CD1c-positive myeloid dendritic cell (primary cell): Measurements from ENCODE around the gene FAM118B.
"Not testable (repeated sequence)": the region's sequence is repeated elsewhere in the genome, so short reads cannot be mapped to it uniquely, and the experiment has no call there.

Source experiments
- DNase-seq: peaks from one replicate; pipeline ENCODE4 v3.0.0-alpha.2; 2016; ENCODE audit errors: extremely low spot score

FAM118B gene

GRCh38 chr11:126217491-126217890 is 5.9 kb downstream of the FAM118B start:
- DNase-seq, result no peak

- DNase-seq, result no peak
These were observed 8.0 kb downstream of the FAM118B start for GRCh38 chr11:126219547-126219946.

DNA sequence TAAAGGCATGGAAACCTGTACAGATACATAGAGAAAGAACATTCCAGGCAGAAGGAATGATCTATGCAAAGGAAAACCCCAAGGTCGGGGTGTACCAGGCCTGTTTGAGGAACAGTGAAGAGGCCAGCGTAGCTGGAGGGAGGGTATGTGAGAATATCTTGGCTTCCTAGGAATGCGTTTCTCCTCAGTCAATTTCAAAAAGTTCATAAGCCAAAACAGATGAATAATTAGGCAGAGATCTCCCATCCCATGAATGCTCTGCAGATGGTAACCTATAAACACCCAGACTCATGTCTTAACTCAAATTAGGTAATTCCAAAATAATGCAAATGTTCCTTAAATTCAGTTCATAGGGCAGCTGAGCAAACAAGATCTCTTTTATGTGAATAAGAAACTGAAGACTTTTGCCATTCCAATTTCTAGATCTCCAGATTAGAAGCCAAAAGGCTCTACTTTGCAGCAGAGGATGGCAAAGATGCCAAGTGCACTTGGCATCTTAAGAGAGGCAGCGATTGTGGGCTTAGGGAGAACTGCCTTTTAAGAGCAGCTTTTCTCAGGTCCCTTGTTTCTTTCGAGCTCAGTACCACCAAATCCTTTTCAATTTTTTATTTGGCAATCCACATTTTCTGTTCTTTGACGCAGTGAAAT is 13.2 kb downstream of the FAM118B start:
- no peak for DNase-seq

DNA sequence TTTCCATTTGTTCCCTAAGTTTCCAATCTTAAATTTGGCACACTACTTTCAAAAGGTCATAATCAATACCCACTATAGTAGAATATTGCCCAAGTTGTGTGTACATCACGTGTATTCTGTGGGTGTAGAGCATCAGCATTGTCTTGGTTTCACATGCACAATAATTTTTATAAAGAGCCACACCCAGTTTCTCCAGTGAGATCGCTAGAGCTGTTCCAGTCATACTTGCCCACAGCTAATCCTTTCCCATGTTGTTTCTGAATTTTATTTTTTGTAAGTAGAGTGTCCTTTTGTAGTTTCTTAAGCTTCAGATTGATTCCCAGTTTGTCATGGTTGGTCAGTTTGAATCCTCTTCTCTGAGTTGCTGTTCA is 13.7 kb downstream of the FAM118B start:
- DNase-seq, result no peak

- DNase-seq, result no peak
These were observed 14.9 kb downstream of the FAM118B start for GRCh38 chr11:126226334-126227084.

DNA sequence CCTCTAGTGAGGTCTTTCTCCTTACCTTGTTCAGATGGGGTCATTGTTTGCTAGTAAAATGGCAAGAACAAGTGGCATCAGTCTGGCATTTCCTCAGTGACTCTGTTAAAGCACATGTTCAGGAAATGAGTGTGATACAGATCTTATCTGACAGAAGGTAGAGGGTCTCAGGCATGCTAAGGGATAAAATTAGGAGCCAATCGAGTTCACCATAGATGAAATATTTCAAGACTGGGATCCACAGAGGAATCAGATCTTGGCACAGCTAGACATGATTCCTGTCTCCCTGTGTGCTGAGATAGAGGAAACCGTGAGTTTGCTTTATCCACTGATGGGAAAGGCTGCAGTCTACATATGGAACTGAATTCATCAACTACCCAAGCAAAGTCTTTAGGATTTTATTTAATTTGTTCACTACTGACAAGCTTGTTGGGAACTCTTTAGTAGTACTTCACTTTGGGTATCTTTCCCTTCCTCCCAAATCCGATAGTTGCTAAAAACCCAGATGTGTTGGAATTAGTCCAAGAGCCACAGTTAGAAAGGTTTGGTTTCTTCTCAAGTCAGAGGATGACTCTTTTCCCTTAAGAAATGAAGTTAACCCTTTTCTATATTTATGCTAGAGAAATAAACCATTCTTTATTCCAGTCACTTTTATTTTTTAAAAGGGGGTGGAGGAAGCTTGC is 18.4 kb downstream of the FAM118B start:
- no peak for DNase-seq

DNA sequence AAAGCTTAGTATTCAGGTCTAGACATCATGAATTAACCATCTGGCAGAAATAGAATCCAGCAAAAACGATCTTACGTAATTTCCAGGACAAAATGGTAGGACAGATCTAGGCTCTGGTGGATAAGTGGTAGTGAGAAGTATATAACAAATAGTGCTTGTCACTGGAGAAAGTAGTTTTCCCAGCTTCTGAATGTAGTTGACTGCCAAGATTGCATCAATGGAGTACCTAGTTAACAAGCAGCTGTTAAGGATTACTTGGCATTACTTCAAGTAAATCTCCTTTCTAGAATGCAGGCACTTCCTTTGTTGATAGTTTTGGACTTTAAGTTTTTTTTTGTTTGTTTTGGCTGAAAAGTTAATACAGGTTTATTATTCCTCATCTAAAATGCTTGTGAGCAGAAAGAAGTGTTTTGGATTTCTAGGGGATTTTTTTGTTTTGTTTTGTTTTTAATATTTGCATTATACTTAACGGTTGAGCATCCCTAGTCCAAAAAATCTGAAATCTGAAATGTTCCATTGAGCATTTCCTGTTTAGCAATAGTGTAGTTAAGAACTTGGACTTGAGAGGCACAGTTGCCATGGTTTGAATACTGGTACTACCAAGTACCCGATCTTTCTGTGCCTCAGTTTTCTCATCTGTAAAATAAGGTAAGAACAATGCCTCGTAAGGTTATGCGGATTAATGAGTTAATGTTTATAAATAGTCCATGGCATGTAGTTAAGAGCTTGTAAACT is 20.3 kb downstream of the FAM118B start:
- DNase-seq, result no peak

- no peak for DNase-seq
These were observed 21.1 kb downstream of the FAM118B start for GRCh38 chr11:126232683-126233082.

DNA sequence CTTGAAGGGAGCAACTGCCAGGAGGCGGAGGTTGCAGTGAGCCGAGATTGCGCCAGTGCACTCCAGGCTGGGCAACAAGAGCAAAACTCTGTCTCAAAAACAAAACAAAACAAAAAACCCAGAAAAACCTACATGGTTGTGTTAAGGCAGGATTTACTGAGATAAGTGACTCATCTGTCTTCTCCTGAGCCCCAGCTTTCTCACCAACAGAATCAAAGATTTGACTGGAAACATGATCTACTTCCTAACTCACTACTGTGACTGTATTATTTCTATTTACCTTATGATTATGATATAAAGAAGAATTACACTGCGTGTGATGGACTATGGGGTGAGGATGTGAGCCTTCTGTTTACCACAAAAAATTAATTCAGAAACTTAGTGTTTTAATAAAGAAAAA is 21.8 kb downstream of the FAM118B start:
- no peak for DNase-seq

GRCh38 chr11:126246636-126247035 is 35.1 kb downstream of the FAM118B start:
- peak; percentile 4 for DNase-seq

DNA sequence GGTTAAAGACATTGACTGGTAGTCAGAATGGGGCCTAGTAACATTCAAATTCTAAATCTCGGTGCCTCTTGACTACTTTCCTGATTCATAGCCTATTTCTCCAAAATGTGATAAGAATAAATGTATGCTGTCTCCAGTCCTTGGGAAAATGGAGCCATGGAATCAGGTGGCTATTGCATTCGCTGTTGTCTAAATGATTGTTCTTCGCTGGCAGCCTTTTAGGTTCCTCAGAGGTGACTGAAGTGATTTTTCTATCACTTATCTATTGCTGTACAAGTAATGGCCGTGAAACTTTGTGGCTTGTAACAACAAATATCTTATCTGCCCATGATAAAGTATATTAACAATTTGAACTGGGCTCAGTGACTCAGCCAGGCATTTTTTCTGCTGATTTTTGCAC is 41.7 kb downstream of the FAM118B start:
- DNase-seq, result no peak

- DNase-seq, result no peak
These were observed 43.2 kb downstream of the FAM118B start for GRCh38 chr11:126254819-126255218.

GRCh38 chr11:126255507-126255906 is 43.9 kb downstream of the FAM118B start:
- DNase-seq, result not testable (repeated sequence)

- DNase-seq, result no peak
These were observed 44.6 kb downstream of the FAM118B start for GRCh38 chr11:126256216-126256615.

- no peak for DNase-seq
These were observed 45.6 kb downstream of the FAM118B start for GRCh38 chr11:126257144-126257543.

DNA sequence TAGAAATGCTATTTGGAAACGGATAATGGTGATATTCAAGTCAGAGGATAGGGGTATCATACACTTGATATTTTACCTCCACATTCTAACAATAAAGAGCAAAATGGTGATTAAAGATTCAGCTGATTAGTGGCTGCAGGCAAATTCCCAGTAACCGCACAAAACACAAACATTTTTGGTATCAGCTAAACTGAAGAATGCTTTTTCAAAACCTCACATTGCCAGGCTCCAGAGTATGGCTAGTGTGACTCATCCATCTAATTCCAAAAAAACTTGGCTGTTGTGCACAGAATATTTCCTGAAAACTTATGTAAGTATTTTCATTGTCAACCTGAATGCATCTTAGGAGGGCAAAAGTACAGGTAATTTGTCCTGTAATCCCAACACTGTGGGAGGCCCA is 46.2 kb downstream of the FAM118B start:
- no peak for DNase-seq

GRCh38 chr11:126262216-126262615 is 50.6 kb downstream of the FAM118B start:
- no peak for DNase-seq

GRCh38 chr11:126263489-126263888 is 51.9 kb downstream of the FAM118B start:
- DNase-seq, result no peak

DNA sequence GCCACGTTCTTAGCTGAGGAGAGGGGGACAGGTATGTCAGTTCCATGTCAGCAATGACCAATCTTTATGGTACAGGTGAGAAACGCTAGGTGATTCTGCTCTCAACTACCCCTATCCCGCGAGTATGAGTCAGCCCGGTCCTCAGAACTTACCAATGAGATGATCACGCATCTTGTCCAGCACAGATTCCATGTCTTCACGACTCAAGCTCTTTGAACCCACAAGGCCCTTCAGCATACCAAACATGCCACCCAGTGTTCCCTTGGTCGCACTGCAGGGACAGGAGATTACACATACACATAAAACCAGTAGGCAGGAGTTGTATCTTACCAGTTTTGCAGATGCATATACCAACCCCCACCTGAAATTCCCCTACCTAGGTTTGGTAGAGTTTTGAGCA is 54.2 kb downstream of the FAM118B start:
- DNase-seq, result no peak

GRCh38 chr11:126267650-126268049 is 56.1 kb downstream of the FAM118B start:
- no peak for DNase-seq

- no peak for DNase-seq
These were observed 56.8 kb downstream of the FAM118B start for GRCh38 chr11:126268361-126268707.
